Measurements from ENCODE around the gene GPN2. TPM values are rescaled to one million over a fixed set of nuclear protein-coding genes. Genes with fewer than 3 reads are reported as not detected.

GPN2 gene
- 22.9 and 24.1 TPM in 2 replicates for polyA plus RNA-seq (2013)

DNA sequence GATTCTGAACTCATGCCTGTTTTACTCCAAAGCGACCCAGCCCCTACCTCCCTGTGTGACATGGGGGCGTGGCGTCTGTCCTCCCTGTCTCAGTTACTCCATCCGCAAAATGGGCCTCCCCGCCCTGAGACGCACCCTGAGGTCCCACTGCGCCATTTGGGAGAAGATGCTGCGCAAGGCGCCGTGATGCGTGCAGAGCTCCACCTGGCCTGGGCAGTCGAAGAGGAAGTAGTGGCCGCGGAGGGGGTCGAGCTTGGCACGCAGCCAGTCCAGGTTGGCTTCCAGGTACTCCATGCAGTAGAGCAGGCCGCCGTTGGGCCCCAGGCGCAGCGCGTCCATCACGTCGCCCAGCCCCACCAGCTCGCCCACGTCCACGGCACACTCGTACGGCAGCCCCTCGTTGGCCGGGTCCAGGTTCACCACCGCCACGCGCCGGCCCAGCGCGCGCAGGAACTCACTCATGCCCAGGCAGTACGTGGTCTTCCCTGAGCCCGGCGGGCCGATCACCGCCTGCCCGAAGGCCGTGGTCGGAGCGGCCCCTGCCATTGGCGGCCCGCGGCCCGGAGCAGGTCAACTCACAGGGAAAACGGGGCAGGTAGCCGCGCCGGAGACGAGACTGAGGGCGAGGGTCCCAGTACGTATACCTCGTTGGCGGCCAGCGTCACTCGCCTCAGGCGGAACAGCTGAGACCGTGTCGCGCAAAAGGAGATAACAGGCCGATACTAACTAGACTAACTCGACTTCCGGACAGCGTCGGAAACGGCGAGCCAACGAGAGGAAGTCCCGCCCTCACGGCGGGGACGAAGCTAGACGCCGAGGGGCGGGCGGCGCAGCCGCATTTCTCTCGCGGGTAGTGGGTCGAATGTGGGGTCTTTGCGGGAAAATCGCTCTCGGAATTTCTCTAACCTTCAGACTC lies at the start of gene GPN2:
TSS of gene GPN2 (minus strand) at position 733 of the 916 bp plus-strand sequence. CDS start at position 546, 187 bp downstream.
- peak within 1 kb of the TSS; percentile 87 for H3K18ac ChIP-seq (ENCODE audit: low read length)
- peak within 1 kb of the TSS; percentile 94 for H3K4me3 ChIP-seq (ENCODE audit: low read depth, low read length)
- H3K9ac ChIP-seq (ENCODE audit: low read length): peak within 1 kb of the TSS; percentile 87
- peaks cover 41 to 55% of the 10 kb centered on the region in 2 experiments for H3K36me3 ChIP-seq (ENCODE audit: control insufficient read depth in 1 of 2, insufficient read depth in 2 of 2, low read length in 2 of 2)
- peak within 1 kb of the TSS; percentile 27 for H2BK12ac ChIP-seq (ENCODE audit: low read length)
- peak within 1 kb of the TSS; percentile 97 for H4K12ac ChIP-seq (ENCODE audit: low read depth, low read length)
- peak within 1 kb of the TSS; percentile 94 for H3K14ac ChIP-seq (ENCODE audit: low read length)
- H2AK5ac ChIP-seq (ENCODE audit: low read length): peak within 1 kb of the TSS; percentile 89
- H3K9me3 ChIP-seq (ENCODE audit: insufficient read depth, low read depth, low read length): peaks cover 2% of the 10 kb centered on the region
- peak within 1 kb of the TSS; percentile 72 for H2BK5ac ChIP-seq (ENCODE audit: low read depth, low read length, poor library complexity)
- no peaks in the 10 kb centered on the region for H3K27me3 ChIP-seq (ENCODE audit: insufficient read depth, low read length)
- peaks cover 10% of the 10 kb centered on the region for H3K79me2 ChIP-seq (ENCODE audit: control insufficient read depth, insufficient read depth, low read length, poor library complexity)
- peaks cover 9% of the 10 kb centered on the region for H3K79me1 ChIP-seq (ENCODE audit: low read length)
- peak; percentile 77 to 87 for DNase-seq
- peak within 1 kb of the TSS; percentile 91 for H2AFZ ChIP-seq (ENCODE audit: insufficient read depth, low read length, poor library complexity)
- peak within 1 kb of the TSS; percentile 61 for H2BK120ac ChIP-seq (ENCODE audit: insufficient read depth, low read length, poor library complexity)
- peak within 1 kb of the TSS; percentile 93 for H4K91ac ChIP-seq (ENCODE audit: low read depth, low read length)
- peaks cover 7 to 9% of the 10 kb centered on the region in 2 experiments for H3K4me1 ChIP-seq (ENCODE audit: control insufficient read depth in 1 of 2, insufficient read depth in 2 of 2, low read length in 2 of 2)
- H3K23ac ChIP-seq (ENCODE audit: low read length): no peak within 1 kb of the TSS
- H3K4me2 ChIP-seq (ENCODE audit: low read length): peak within 1 kb of the TSS; percentile 96
- WGBS (ENCODE audit: extremely low coverage, insufficient coverage, insufficient read length): no CpG with 5 or more reads among the region's 89 CpGs
- H3K4ac ChIP-seq (ENCODE audit: low read depth, low read length): peak within 1 kb of the TSS; percentile 90
- peak within 1 kb of the TSS; percentile 99 for H4K8ac ChIP-seq (ENCODE audit: low read depth, low read length)
- peak within 1 kb of the TSS; percentile 73 for H3K27ac ChIP-seq (ENCODE audit: low read depth, low read length)

DNA sequence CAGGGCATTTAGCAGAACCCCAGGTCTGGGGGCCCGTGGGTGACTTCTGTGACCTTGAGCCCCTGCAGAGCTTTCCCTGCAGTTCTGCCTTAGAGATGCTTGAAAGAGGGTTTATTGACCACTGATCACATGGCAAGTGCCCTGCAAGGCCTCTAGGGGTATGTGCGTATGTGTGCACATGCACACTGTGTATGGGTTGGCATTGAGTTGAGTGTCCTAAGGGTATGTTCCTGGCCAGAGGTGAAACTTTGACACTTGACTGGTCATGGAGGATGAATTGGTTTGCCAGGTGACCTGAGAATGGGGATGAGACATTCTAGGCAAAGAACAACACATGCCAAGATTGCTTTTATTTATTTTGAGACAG lies 48.6 kb upstream of the GPN2 start:
- H3K27me3 ChIP-seq (ENCODE audit: insufficient read depth, low read length): no peaks in the 10 kb centered on the region

DNA sequence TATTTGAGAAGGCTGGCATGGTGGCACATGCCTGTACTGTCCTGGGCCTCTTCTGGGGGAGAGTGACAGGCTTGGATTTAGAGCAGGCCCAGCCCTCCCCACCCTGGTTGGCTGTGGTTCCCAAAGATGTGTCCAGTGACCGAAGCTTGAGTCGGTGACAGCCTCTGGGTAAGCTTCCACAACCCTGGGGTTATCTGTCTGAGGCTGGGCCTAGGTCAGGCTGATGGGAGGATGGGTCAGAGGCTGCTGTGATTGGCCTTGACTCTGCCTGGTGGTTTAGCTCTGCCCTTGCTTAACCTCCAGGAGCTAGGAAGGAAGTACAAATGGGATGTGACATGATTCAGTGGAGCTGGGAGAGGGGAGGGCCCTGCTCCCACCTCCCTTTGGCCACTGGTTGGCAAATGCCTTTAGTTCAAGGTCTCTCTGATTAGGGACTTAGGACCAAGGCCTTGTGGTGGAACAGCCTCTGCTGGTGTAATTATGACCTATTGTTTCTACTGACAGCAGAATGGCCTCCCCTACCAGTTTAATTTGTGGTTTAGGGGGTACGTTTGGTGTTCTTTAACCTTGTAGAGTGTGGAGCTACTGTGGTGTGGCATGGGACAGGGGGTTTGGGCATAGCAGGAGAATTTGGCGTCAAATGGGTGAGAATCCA lies 48.0 kb upstream of the GPN2 start:
- Histone ChIP-seq H3K9me3 (ENCODE audit: insufficient read depth, low read depth, low read length) (no peaks in the 10 kb centered on the region), H2BK120ac (ENCODE audit: insufficient read depth, low read length, poor library complexity) (no peak overlapping the region), H3K4ac (ENCODE audit: low read depth, low read length) (no peak overlapping the region), H3K4me2 (ENCODE audit: low read length) (no peak overlapping the region), H3K14ac (ENCODE audit: low read length) (no peak overlapping the region), H3K27ac (ENCODE audit: low read depth, low read length) (no peak overlapping the region), H3K27me3 (ENCODE audit: insufficient read depth, low read length) (no peaks in the 10 kb centered on the region), H4K12ac (ENCODE audit: low read depth, low read length) (no peak overlapping the region), H3K23ac (ENCODE audit: low read length) (no peak overlapping the region), H3K4me3 (ENCODE audit: low read depth, low read length) (no peak overlapping the region), H3K9ac (ENCODE audit: low read length) (no peak overlapping the region), H2BK5ac (ENCODE audit: low read depth, low read length, poor library complexity) (no peak overlapping the region), H3K79me2 (ENCODE audit: control insufficient read depth, insufficient read depth, low read length, poor library complexity) (no peaks in the 10 kb centered on the region), H4K8ac (ENCODE audit: low read depth, low read length) (no peak overlapping the region), H3K79me1 (ENCODE audit: low read length) (no peaks in the 10 kb centered on the region), H3K18ac (ENCODE audit: low read length) (no peak overlapping the region), H3K36me3 (ENCODE audit: control insufficient read depth in 1 of 2, insufficient read depth in 2 of 2, low read length in 2 of 2) (peaks cover 28 to 40% of the 10 kb centered on the region in 2 experiments), H2BK12ac (ENCODE audit: low read length) (no peak overlapping the region), H2AFZ (ENCODE audit: insufficient read depth, low read length, poor library complexity) (no peak overlapping the region), H2AK5ac (ENCODE audit: low read length) (no peak overlapping the region), H4K91ac (ENCODE audit: low read depth, low read length) (no peak overlapping the region), H3K4me1 (ENCODE audit: control insufficient read depth in 1 of 2, insufficient read depth in 2 of 2, low read length in 2 of 2) (no peaks in the 10 kb centered on the region)
- DNase-seq: no peak
- WGBS (ENCODE audit: extremely low coverage, insufficient coverage, insufficient read length): no CpG with 5 or more reads among the region's 4 CpGs

More for the DNA sequence above, 48.6 kb upstream of the GPN2 start:
- Histone ChIP-seq H2BK120ac (ENCODE audit: insufficient read depth, low read length, poor library complexity) (no peak overlapping the region), H2BK12ac (ENCODE audit: low read length) (no peak overlapping the region), H3K4me2 (ENCODE audit: low read length) (no peak overlapping the region), H4K8ac (ENCODE audit: low read depth, low read length) (no peak overlapping the region), H3K23ac (ENCODE audit: low read length) (no peak overlapping the region), H4K91ac (ENCODE audit: low read depth, low read length) (no peak overlapping the region), H3K4ac (ENCODE audit: low read depth, low read length) (no peak overlapping the region), H3K79me2 (ENCODE audit: control insufficient read depth, insufficient read depth, low read length, poor library complexity) (no peaks in the 10 kb centered on the region), H3K4me3 (ENCODE audit: low read depth, low read length) (no peak overlapping the region), H2AFZ (ENCODE audit: insufficient read depth, low read length, poor library complexity) (no peak overlapping the region), H4K12ac (ENCODE audit: low read depth, low read length) (no peak overlapping the region), H3K9me3 (ENCODE audit: insufficient read depth, low read depth, low read length) (peaks cover under 1% of the 10 kb centered on the region), H3K9ac (ENCODE audit: low read length) (no peak overlapping the region), H3K18ac (ENCODE audit: low read length) (no peak overlapping the region), H2BK5ac (ENCODE audit: low read depth, low read length, poor library complexity) (no peak overlapping the region), H3K4me1 (ENCODE audit: control insufficient read depth in 1 of 2, insufficient read depth in 2 of 2, low read length in 2 of 2) (no peaks in the 10 kb centered on the region), H3K36me3 (ENCODE audit: control insufficient read depth in 1 of 2, insufficient read depth in 2 of 2, low read length in 2 of 2) (peaks cover 28 to 45% of the 10 kb centered on the region in 2 experiments), H3K79me1 (ENCODE audit: low read length) (no peaks in the 10 kb centered on the region), H2AK5ac (ENCODE audit: low read length) (no peak overlapping the region), H3K27ac (ENCODE audit: low read depth, low read length) (no peak overlapping the region), H3K14ac (ENCODE audit: low read length) (no peak overlapping the region)
- WGBS (ENCODE audit: extremely low coverage, insufficient coverage, insufficient read length): no CpG with 5 or more reads among the region's 2 CpGs
- no peak for DNase-seq

DNA sequence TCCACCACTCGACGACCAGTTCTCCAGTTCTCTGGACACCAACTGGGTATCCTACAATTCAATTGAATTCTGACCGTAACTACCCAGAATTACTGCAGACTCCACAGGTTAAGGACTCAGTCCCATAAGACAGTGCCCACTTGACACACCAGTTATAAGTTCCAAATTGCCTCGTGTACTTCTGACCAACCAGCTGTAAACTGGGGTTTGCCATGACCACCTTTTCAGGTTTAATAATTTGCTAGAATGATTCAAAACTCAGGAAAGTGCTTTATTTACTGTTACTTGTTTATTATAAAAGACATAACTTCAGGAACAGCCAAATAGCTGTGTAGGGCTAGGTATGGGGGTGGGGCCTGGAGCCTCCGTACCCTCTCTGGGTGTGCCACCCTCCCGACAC lies 46.7 kb upstream of the GPN2 start:
- H2AK5ac ChIP-seq (ENCODE audit: low read length): no peak overlapping the region
- no peaks in the 10 kb centered on the region for H3K4me1 ChIP-seq (ENCODE audit: control insufficient read depth in 1 of 2, insufficient read depth in 2 of 2, low read length in 2 of 2)
- no peak overlapping the region for H3K4ac ChIP-seq (ENCODE audit: low read depth, low read length)
- no peak overlapping the region for H3K27ac ChIP-seq (ENCODE audit: low read depth, low read length)
- DNase-seq: no peak
- no peak overlapping the region for H3K18ac ChIP-seq (ENCODE audit: low read length)
- H3K14ac ChIP-seq (ENCODE audit: low read length): no peak overlapping the region
- no peak overlapping the region for H4K12ac ChIP-seq (ENCODE audit: low read depth, low read length)
- no peak overlapping the region for H4K8ac ChIP-seq (ENCODE audit: low read depth, low read length)
- no peak overlapping the region for H2BK5ac ChIP-seq (ENCODE audit: low read depth, low read length, poor library complexity)
- H3K23ac ChIP-seq (ENCODE audit: low read length): no peak overlapping the region
- H3K4me3 ChIP-seq (ENCODE audit: low read depth, low read length): no peak overlapping the region
- H3K27me3 ChIP-seq (ENCODE audit: insufficient read depth, low read length): no peaks in the 10 kb centered on the region
- H3K9ac ChIP-seq (ENCODE audit: low read length): no peak overlapping the region
- no peak overlapping the region for H3K4me2 ChIP-seq (ENCODE audit: low read length)
- H2BK120ac ChIP-seq (ENCODE audit: insufficient read depth, low read length, poor library complexity): no peak overlapping the region
- no peak overlapping the region for H4K91ac ChIP-seq (ENCODE audit: low read depth, low read length)
- no peak overlapping the region for H2AFZ ChIP-seq (ENCODE audit: insufficient read depth, low read length, poor library complexity)
- H3K79me1 ChIP-seq (ENCODE audit: low read length): no peaks in the 10 kb centered on the region
- no peak overlapping the region for H2BK12ac ChIP-seq (ENCODE audit: low read length)
- no peaks in the 10 kb centered on the region for H3K79me2 ChIP-seq (ENCODE audit: control insufficient read depth, insufficient read depth, low read length, poor library complexity)
- peaks cover 20 to 29% of the 10 kb centered on the region in 2 experiments for H3K36me3 ChIP-seq (ENCODE audit: control insufficient read depth in 1 of 2, insufficient read depth in 2 of 2, low read length in 2 of 2)
- no peaks in the 10 kb centered on the region for H3K9me3 ChIP-seq (ENCODE audit: insufficient read depth, low read depth, low read length)
- WGBS (ENCODE audit: extremely low coverage, insufficient coverage, insufficient read length): no CpG with 5 or more reads among the region's 6 CpGs

All from trophoblast cell (in vitro differentiated cells and primary cell).